Neutrophil (primary cell): ENCODE measurements around the gene CHCHD6.

Experiments used
- H3K27ac ChIP-seq: fragments of 200-600 bp; sonication (generic); 2 replicates; pipeline ENCODE4 v1.5.1; 2016; ENCODE audit warnings: mild to moderate bottlenecking, moderate library complexity
- H3K27me3 ChIP-seq: fragments of 200-600 bp; sonication (generic); 2 replicates; pipeline ENCODE4 v1.6.0; 2016; ENCODE audit warnings: mild to moderate bottlenecking
- H3K36me3 ChIP-seq: fragments of 200-600 bp; sonication (generic); 2 replicates; pipeline ENCODE4 v1.5.1; 2017
- H3K4me1 ChIP-seq, 2 experiments: fragments of 200-600 bp in 1 of 2; sonication (generic) in 1 of 2; 1 replicate in 1 of 2; 2 replicates in 1 of 2; pipeline versions ENCODE4 v1.5.1 to v1.6.1; 2013 to 2016; ENCODE audit warnings: low read depth in 1 of 2, low read length in 1 of 2, mild to moderate bottlenecking in 1 of 2, moderate library complexity in 1 of 2; ENCODE audit not compliant: control insufficient read depth in 1 of 2, insufficient read depth in 1 of 2
- H3K4me3 ChIP-seq, 2 experiments: fragments of 200-600 bp in 1 of 2; sonication (generic) in 1 of 2; 1 replicate in 1 of 2; 2 replicates in 1 of 2; pipeline ENCODE4 v1.5.1; 2013 to 2016; ENCODE audit warnings: low read depth in 1 of 2, low read length in 1 of 2, mild to moderate bottlenecking in 1 of 2, moderate library complexity in 1 of 2
- H3K9me3 ChIP-seq: fragments of 200-600 bp; sonication (generic); 2 replicates; pipeline ENCODE4 v1.5.1; 2016
- TF ChIP-seq, protein P1 (sequence below): fragments of 200-600 bp; sonication (generic); IDR thresholded peaks from 2 replicates; pipeline ENCODE4 v1.5.1; 2016; ENCODE audit warnings: antibody characterized with exemption

Gene CHCHD6

DNA sequence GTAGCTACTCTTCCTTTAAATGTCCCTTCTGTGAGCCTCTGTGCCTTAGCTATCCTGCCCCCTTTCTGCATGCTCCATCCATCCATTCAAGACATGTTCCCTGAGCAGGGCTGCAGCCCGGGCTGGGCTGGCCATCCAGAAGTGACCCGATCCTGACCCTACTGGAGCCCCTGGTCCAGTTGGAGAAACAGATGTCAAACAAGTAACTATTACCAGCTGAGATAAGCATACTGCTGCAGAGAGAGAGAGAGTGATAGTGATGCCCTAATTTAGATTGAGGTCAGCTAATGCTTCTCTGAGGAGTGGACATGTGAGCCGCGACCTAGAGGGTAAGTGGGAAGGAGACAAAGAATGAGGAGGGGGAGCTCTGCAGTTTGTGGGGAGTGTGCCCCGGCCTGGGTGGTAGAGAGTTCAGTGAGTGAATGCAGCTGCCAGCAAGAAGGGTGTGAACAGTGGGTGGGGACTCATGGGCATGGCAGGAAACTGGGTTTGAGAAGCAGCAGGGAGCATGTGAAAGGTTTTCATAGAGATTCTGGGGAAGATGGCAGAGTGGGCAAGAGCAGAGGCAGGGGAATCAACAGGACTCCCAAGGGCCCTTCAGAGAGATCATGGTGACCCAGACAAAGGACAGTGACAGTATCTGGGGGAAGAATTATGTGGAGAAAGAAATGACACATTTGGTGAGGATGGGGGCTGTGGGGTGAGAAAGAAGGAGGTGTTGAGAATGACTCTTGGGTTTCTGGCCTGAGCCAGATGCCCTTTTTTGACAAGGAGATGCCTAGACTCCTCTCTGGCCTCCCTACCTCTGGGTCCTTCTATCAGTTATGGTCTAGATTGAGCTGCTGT lies 44.9 kb downstream of the CHCHD6 start:
- TF ChIP-seq, protein P1, sequence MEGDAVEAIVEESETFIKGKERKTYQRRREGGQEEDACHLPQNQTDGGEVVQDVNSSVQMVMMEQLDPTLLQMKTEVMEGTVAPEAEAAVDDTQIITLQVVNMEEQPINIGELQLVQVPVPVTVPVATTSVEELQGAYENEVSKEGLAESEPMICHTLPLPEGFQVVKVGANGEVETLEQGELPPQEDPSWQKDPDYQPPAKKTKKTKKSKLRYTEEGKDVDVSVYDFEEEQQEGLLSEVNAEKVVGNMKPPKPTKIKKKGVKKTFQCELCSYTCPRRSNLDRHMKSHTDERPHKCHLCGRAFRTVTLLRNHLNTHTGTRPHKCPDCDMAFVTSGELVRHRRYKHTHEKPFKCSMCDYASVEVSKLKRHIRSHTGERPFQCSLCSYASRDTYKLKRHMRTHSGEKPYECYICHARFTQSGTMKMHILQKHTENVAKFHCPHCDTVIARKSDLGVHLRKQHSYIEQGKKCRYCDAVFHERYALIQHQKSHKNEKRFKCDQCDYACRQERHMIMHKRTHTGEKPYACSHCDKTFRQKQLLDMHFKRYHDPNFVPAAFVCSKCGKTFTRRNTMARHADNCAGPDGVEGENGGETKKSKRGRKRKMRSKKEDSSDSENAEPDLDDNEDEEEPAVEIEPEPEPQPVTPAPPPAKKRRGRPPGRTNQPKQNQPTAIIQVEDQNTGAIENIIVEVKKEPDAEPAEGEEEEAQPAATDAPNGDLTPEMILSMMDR, result no peak
- H3K4me3 ChIP-seq, result no peak overlapping the region
- H3K4me1 ChIP-seq, result no peaks in the 10 kb centered on the region
- H3K27me3 ChIP-seq, result no peaks in the 10 kb centered on the region
- H3K36me3 ChIP-seq, result no peaks in the 10 kb centered on the region
- H3K9me3 ChIP-seq, result no peaks in the 10 kb centered on the region
- no peak overlapping the region for H3K27ac ChIP-seq

DNA sequence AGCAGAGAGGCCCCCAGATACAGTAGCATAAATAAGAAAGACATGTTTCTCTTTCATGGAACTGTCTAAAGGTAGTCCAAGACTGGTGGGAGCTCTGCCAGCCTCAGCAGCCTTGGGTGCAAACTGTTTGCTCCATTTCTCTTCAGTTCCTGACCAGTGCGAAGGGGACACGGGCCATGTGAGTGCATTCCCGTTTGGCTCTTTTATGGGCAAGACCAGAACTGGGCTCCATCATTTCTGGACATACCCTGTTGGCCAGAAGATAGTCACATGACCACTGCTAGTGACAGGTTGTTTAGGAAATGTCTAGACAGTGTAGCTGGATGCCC lies 45.5 kb downstream of the CHCHD6 start:
- H3K4me3 ChIP-seq, result no peak overlapping the region
- no peaks in the 10 kb centered on the region for H3K4me1 ChIP-seq
- no peak overlapping the region for H3K27ac ChIP-seq
- no peaks in the 10 kb centered on the region for H3K27me3 ChIP-seq
- TF ChIP-seq, protein P1, result no peak
- no peaks in the 10 kb centered on the region for H3K36me3 ChIP-seq
- H3K9me3 ChIP-seq, result no peaks in the 10 kb centered on the region

DNA sequence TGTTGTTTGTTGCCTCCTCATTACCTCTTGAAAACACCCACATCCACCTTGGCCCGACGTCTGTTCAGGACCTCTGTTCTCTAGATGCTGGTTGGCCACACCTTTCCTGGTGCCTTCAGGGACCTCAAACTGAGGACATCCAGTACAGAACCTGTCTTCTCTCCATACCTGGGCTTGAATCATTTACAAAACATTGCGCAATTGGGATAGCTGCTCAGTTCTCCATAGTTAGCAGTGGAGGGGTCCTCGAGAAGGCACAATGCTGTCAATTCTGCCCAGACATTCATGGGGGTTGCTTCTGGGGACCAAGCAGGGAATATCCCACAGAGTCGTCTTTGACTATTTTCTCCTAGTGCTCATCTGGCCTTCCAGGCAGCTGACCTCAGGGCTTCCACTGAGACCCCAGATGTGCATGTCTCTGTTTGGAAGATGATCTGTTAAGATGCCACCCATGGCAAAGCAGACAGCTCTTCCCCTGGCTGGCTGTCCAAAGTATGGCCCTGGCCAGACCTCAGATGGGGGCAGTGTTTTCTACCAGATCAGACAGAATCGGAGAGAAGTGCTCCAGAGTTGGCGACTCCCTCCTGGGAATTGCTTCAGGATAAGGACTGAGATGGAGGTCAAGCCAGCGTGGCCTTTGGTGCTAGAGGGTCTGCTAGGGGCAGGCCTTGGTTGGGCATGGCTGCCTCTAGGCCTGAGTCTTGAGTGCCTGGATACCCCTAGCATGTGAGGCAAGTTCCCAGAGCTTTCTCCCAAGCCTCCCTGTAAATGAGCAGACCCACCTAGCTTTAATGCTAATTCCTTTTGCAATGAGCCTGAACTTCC lies 46.1 kb downstream of the CHCHD6 start:
- no peaks in the 10 kb centered on the region for H3K36me3 ChIP-seq
- no peak overlapping the region for H3K4me3 ChIP-seq
- TF ChIP-seq, protein P1, result no peak
- no peaks in the 10 kb centered on the region for H3K4me1 ChIP-seq
- no peaks in the 10 kb centered on the region for H3K27me3 ChIP-seq
- no peaks in the 10 kb centered on the region for H3K9me3 ChIP-seq
- no peak overlapping the region for H3K27ac ChIP-seq

DNA sequence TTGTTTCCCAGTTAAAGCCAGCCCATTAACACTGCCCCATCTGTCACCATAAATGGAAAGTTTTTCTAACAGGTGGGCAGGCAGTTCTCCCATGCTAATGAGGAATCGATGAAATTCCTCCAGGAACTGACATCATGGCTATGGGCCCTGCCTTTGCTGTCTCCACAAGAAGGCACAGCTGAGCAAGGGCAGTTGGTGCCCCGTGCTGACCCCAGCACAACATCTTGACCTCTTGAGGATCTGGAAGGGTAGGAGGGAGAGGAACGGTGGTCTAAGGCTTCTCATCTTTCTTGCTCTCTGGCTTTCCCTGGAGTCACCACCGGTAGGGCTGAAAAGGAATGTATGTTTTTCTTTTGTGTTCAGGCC lies 46.7 kb downstream of the CHCHD6 start:
- H3K27me3 ChIP-seq, result no peaks in the 10 kb centered on the region
- no peaks in the 10 kb centered on the region for H3K36me3 ChIP-seq
- no peak overlapping the region for H3K27ac ChIP-seq
- H3K4me1 ChIP-seq, result no peaks in the 10 kb centered on the region
- no peak overlapping the region for H3K4me3 ChIP-seq
- TF ChIP-seq, protein P1, result no peak
- no peaks in the 10 kb centered on the region for H3K9me3 ChIP-seq

GRCh38 chr3:126751611-126752302 lies 47.7 kb downstream of the CHCHD6 start:
- no peak overlapping the region for H3K4me3 ChIP-seq
- TF ChIP-seq, protein P1, result no peak
- H3K36me3 ChIP-seq, result no peaks in the 10 kb centered on the region
- no peaks in the 10 kb centered on the region for H3K27me3 ChIP-seq
- H3K4me1 ChIP-seq, result no peaks in the 10 kb centered on the region
- no peak overlapping the region for H3K27ac ChIP-seq
- no peaks in the 10 kb centered on the region for H3K9me3 ChIP-seq
